ENCODE results near the gene GOLGA6L10.
"Not testable (repeated sequence)": the region's sequence is repeated elsewhere in the genome, so short reads cannot be mapped to it uniquely, and the experiment has no call there.

GOLGA6L10 gene

GRCh38 chr15:82349375-82349774 is at the start of gene GOLGA6L10:
Gene GOLGA6L10 (minus strand): TSS chr15:82349475. CDS start chr15:82349375, 100 bp downstream.
- DNase-seq (ENCODE audit: low spot score), result not testable (repeated sequence)

GRCh38 chr15:82398785-82399184 is 49.5 kb upstream of the GOLGA6L10 start:
- DNase-seq (ENCODE audit: low spot score), result no peak

GRCh38 chr15:82397817-82398216 is 48.5 kb upstream of the GOLGA6L10 start:
- no peak for DNase-seq (ENCODE audit: low spot score)

- DNase-seq (ENCODE audit: low spot score), result not testable (repeated sequence)
Measured at GRCh38 chr15:82395788-82396187, 46.5 kb upstream of the GOLGA6L10 start.

- DNase-seq (ENCODE audit: low spot score), result no peak
Measured at GRCh38 chr15:82393671-82394070, 44.4 kb upstream of the GOLGA6L10 start.

GRCh38 chr15:82392077-82392476 is 42.8 kb upstream of the GOLGA6L10 start:
- not testable (repeated sequence) for DNase-seq (ENCODE audit: low spot score)

GRCh38 chr15:82390152-82390551 is 40.9 kb upstream of the GOLGA6L10 start:
- not testable (repeated sequence) for DNase-seq (ENCODE audit: low spot score)

- not testable (repeated sequence) for DNase-seq (ENCODE audit: low spot score)
Measured at GRCh38 chr15:82387209-82387608, 37.9 kb upstream of the GOLGA6L10 start.

- not testable (repeated sequence) for DNase-seq (ENCODE audit: low spot score)
Measured at GRCh38 chr15:82381330-82381955, 32.2 kb upstream of the GOLGA6L10 start.

GRCh38 chr15:82379552-82379951 is 30.3 kb upstream of the GOLGA6L10 start:
- not testable (repeated sequence) for DNase-seq (ENCODE audit: low spot score)

GRCh38 chr15:82373661-82374060 is 24.4 kb upstream of the GOLGA6L10 start:
- DNase-seq (ENCODE audit: low spot score), result not testable (repeated sequence)

GRCh38 chr15:82371656-82372055 is 22.4 kb upstream of the GOLGA6L10 start:
- no peak for DNase-seq (ENCODE audit: low spot score)

- DNase-seq (ENCODE audit: low spot score), result not testable (repeated sequence)
Measured at GRCh38 chr15:82367790-82368189, 18.5 kb upstream of the GOLGA6L10 start.

GRCh38 chr15:82365692-82366323 is 16.5 kb upstream of the GOLGA6L10 start:
- not testable (repeated sequence) for DNase-seq (ENCODE audit: low spot score)

GRCh38 chr15:82364548-82364947 is 15.3 kb upstream of the GOLGA6L10 start:
- not testable (repeated sequence) for DNase-seq (ENCODE audit: low spot score)

GRCh38 chr15:82362790-82363189 is 13.5 kb upstream of the GOLGA6L10 start:
- DNase-seq (ENCODE audit: low spot score), result not testable (repeated sequence)

GRCh38 chr15:82360618-82361017 is 11.3 kb upstream of the GOLGA6L10 start:
- not testable (repeated sequence) for DNase-seq (ENCODE audit: low spot score)

- not testable (repeated sequence) for DNase-seq (ENCODE audit: low spot score)
Measured at GRCh38 chr15:82355055-82355454, 5.8 kb upstream of the GOLGA6L10 start.

- DNase-seq (ENCODE audit: low spot score), result not testable (repeated sequence)
Measured at GRCh38 chr15:82354546-82354945, 5.3 kb upstream of the GOLGA6L10 start.

- DNase-seq (ENCODE audit: low spot score), result not testable (repeated sequence)
Measured at GRCh38 chr15:82347645-82348044, 1.6 kb downstream of the GOLGA6L10 start.

GRCh38 chr15:82345176-82345575 is 4.1 kb downstream of the GOLGA6L10 start:
- DNase-seq (ENCODE audit: low spot score), result not testable (repeated sequence)

- DNase-seq (ENCODE audit: low spot score), result not testable (repeated sequence)
Measured at GRCh38 chr15:82344421-82344820, 4.9 kb downstream of the GOLGA6L10 start.

- not testable (repeated sequence) for DNase-seq (ENCODE audit: low spot score)
Measured at GRCh38 chr15:82343851-82344250, 5.4 kb downstream of the GOLGA6L10 start.

All from RKO (cell line).